ENCODE data around the gene GM2A.

GRCh38 chr5:151208481-151208914 lies 44.5 kb upstream of the GM2A start:
- TF ChIP-seq CTCF (IDR thresholded peaks at IDR 0.05) (no peak), POLR2AphosphoS5 (IDR thresholded peaks at IDR 0.05) (peak; percentile 31 to 79), POLR2A (IDR thresholded peaks at IDR 0.05) (no peak)

All from upper lobe of left lung (tissue), 4 donors.